Measurements from ENCODE around the gene BARHL2. TPM values are rescaled to one million over a fixed set of nuclear protein-coding genes. Genes with fewer than 3 reads are reported as not detected.
A peak's percentile ranks its signal among the peaks of the same experiment; 100 is the strongest.

The BARHL2 gene
- not detected in 2 replicates for total RNA-seq (2014; rRNA removed; shearing (Covaris generic))

DNA sequence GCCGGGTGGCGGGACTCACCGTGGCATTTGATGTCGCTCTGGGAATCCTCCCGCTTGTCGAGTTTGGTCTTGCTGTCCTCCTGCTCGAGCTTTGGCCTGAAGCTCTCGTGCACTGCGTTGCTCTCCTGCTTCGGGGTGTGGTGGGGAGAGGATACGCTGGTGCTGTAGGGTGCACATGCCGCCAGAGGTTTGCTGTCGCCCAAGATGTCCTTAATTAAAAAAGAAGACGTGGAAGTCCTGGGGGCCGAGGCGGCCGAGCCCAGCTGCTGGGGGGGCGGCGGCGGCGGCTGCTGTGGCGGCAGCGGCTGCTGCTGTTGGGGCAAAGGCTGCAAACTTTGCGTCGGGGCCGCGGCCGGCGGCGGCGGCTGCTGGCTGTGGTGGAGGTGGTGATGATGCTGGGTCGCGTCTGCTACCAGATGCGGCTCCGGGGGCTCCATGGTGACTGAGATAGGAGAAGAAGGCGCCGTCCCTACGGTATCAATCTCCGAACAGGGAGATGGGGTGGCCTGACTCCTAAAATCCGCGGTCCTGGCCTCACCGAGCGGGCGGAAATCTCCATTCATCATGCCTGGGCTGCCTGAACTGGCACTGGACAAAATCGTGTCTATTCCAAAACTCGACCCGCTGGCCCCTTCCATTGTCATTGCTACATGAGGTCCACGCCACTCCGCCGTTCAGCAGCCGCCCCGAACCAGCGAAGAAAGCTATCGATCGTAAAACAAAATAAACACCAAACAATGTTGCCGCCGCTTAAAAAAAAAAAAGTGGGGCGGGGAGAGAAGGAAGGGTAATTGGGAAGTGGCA, at the start of gene BARHL2:
TSS of gene BARHL2 (minus strand) at position 751 of the 804 bp plus-strand sequence. CDS start at position 644, 107 bp downstream.
- DNase-seq (ENCODE audit: low read depth): no peak

DNA sequence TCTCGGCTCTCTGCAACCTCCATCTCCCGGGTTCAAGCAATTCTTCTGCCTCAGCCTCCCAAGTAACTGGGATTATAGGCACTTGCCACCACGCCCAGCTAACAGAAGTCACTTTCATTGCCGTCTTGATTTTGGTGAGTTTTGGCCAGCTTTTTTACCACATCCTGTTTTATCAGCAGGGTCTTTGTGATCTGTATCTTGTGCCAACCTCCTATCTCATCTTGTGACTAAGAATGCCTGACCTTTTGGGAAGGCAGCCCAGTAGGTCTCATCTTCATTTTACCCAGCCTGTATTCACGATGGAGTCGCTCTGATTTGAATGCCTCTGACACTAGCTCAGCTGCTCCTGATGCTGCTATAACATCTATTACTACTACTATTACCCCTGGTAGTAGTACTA, 46.8 kb upstream of the BARHL2 start:
- peak; percentile 28 for DNase-seq (ENCODE audit: low read depth)

- no peak for DNase-seq (ENCODE audit: low read depth)
Measured at GRCh38 chr1:90763506-90763905, 46.4 kb upstream of the BARHL2 start.

GRCh38 chr1:90761781-90762589, 44.9 kb upstream of the BARHL2 start:
- DNase-seq (ENCODE audit: low read depth): peak; percentile 3

- peak; percentile 3 for DNase-seq (ENCODE audit: low read depth)
Measured at GRCh38 chr1:90761156-90761555, 44.1 kb upstream of the BARHL2 start.

- no peak for DNase-seq (ENCODE audit: low read depth)
Measured at GRCh38 chr1:90753556-90753955, 36.5 kb upstream of the BARHL2 start.

DNA sequence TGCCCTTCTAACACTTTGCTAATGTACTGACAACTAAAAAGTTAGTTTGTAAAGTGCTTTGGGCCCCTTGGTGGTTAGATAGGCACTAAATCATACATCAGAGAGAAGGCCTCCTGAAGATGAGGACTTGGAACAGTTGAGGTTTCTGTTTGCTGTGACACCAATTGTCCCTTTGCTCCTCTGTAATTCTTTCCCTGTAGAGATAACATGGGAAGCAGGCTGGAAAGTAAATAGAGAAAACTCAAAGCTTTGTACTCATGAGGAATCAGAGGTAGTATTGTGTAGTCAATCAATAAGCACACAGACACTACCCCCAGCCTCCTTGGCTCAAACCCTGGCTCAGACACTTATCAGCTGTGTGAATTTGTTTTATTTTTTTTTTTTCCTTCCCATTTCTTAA, 31.6 kb upstream of the BARHL2 start:
- no peak for DNase-seq (ENCODE audit: low read depth)

GRCh38 chr1:90746857-90747256, 29.8 kb upstream of the BARHL2 start:
- DNase-seq (ENCODE audit: low read depth): no peak

DNA sequence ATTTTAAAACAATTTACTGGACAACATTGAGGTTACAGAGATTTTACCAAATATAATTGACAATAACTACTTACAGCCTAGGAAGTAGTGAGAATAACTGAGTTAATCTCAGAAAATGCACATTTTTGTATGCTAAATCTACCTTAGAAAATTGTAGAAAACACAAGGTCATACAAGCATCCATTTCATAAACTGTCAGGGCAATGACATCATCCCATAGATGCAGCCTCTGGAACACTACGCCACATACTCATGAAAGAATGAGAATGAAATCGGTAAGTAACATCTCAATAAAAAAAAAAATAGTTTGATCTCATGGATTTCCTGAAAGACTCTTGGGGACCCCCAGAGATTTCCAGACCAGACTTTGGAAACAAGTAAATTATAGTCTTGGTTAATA, 28.9 kb upstream of the BARHL2 start:
- no peak for DNase-seq (ENCODE audit: low read depth)

DNA sequence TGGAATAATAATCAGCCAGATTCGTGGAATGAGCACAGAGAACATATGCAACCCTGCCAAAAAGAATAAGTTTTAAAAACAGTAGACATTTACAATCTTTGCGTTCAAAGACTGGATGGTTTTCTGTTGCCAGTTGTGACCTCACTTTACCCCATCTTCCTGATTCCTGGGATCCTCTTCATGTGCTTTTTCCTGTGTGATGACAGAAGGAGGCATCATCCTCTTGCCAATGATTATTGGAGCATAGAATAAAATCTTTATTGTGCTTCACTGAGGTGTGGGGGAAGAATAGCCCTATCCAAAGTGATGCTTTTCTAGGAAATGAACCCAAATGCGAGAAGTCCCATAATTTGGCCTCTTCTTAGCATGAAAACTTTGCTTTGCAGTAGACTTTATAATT, 15.0 kb upstream of the BARHL2 start:
- no peak for DNase-seq (ENCODE audit: low read depth)

- no peak for DNase-seq (ENCODE audit: low read depth)
Measured at GRCh38 chr1:90731382-90732050, 14.4 kb upstream of the BARHL2 start.

GRCh38 chr1:90730243-90731022, 13.3 kb upstream of the BARHL2 start:
- DNase-seq (ENCODE audit: low read depth): no peak

GRCh38 chr1:90729504-90730242, 12.6 kb upstream of the BARHL2 start:
- DNase-seq (ENCODE audit: low read depth): no peak

GRCh38 chr1:90728502-90729287, 11.6 kb upstream of the BARHL2 start:
- DNase-seq (ENCODE audit: low read depth): no peak

DNA sequence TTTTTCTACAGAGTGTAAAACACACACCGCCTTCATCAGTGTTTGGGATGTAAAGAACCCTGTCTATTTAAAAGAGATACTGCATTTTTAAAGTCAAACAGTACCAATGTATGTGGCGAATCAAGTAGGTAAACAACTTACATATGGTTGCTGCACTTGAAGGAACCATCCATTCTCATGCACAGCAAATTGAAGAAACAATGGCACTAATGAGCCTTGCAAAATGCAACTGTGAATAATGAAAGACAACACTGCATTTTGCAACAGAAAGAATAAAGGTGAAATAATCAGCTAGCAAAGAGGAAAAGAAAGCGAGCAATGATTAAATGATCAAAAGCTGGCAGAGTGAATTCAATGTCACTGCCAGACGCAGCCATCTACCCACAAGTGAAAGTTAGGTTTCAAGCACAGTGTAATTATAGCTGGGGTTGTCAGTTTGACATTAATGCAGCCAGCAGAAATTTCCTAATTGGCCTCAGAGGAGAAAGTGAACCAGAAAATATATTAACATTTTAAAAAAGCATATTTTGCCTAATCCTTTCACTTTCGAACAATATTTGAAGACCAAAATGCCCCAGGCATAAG, 10.9 kb upstream of the BARHL2 start:
- DNase-seq (ENCODE audit: low read depth): no peak

DNA sequence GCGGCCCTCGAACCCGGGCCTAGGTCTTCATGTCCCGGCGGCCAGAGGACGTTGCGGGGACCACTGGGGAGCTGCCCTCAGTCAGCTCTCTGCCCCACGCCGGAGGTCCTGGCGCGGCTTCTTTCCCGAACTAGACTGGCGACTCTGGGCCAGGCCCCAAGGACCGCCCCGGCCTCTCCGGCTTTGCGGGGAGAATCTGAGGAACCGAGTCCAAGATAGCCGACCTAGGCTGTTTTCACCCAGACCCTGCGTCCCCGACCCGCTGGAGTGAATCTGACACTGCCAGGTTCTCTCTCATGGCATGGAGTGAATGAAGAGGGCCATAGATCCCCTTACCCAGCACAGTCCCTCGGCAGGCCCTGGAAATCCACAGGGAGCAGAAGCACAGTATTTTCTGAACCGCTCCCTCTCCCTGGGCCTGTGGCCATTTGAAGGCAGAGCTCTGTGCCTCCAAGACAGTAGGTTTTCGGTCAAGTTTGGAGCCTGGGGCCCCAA, 9.9 kb upstream of the BARHL2 start:
- DNase-seq (ENCODE audit: low read depth): no peak

- DNase-seq (ENCODE audit: low read depth): no peak
Measured at GRCh38 chr1:90726425-90726985, 9.4 kb upstream of the BARHL2 start.

DNA sequence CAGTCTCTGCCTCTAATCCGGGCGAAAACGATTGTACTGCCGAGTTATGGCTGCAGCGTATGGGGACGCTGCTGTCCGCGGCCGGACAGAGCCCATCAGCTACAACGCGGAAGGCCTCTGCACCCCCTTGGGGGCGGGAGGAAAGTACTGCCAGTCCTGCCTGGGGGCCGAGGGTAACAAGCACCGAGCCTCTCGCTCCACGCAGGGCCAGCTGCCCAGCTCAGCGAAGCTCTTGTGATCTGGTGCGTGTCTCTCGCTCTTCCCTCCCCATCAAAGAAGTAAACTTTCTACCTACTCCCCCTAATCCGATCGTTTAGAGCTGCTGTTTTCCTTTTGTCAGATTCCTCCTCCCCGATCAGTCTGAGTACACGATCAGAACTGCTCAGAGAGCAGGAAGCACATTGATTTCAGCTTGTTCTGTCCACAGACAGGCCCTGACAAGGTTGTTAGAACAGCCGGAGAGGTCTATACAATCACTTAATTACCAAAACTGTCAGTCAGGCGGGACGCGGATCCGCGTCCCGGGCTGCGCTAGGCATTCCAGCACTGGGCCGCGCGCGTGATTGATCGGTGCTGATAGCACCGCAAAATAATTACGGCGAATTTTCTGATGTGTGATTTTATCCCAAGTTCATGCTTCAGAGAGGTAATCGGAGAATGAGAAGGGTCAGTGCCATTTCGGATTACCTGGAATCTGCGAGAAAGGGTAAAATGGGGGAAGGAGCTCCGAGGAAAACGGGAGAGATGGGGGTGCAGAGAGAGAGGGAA, 8.7 kb upstream of the BARHL2 start:
- no peak for DNase-seq (ENCODE audit: low read depth)
